Neural progenitor cell (in vitro differentiated cells): ENCODE results near the gene DERL2. TPM values are rescaled to one million over a fixed set of nuclear protein-coding genes. Genes with fewer than 3 reads are reported as not detected.
A peak's percentile ranks its signal among the peaks of the same experiment; 100 is the strongest.

Source experiments
- DNase-seq: peaks from one replicate; pipeline ENCODE4 v3.0.0-alpha.2; 2016; ENCODE audit warnings: low spot score
- H2AFZ ChIP-seq: fragments of 200-600 bp; sonication (generic); replicated peaks from 2 replicates; pipeline ENCODE4 v1.6.1; 2016; ENCODE audit warnings: antibody characterized with exemption
- H3F3A ChIP-seq: fragments of 200-600 bp; sonication (generic); 2 replicates; pipeline ENCODE4 v1.6.1; 2016; ENCODE audit warnings: antibody characterized with exemption, low read depth
- H3K27ac ChIP-seq: fragments of 200-600 bp; sonication (generic); 2 replicates; pipeline ENCODE4 v1.5.1; 2016; ENCODE audit warnings: mild to moderate bottlenecking
- H3K27me3 ChIP-seq: fragments of 200-600 bp; sonication (generic); 2 replicates; pipeline ENCODE4 v1.6.1; 2016; ENCODE audit warnings: mild to moderate bottlenecking, moderate library complexity
- H3K36me3 ChIP-seq: fragments of 200-600 bp; sonication (generic); 2 replicates; pipeline ENCODE4 v1.5.1; 2016
- H3K4me1 ChIP-seq: fragments of 200-600 bp; sonication (generic); 2 replicates; pipeline ENCODE4 v1.6.1; 2016; ENCODE audit warnings: mixed run types
- H3K4me2 ChIP-seq: fragments of 200-600 bp; sonication (generic); 2 replicates; pipeline ENCODE4 v1.6.1; 2016
- H3K4me3 ChIP-seq: fragments of 200-600 bp; sonication (generic); 2 replicates; pipeline ENCODE4 v1.5.1; 2016
- H3K79me2 ChIP-seq: fragments of 200-600 bp; sonication (generic); 2 replicates; pipeline ENCODE4 v1.6.1; 2016; ENCODE audit warnings: low read depth
- H3K9ac ChIP-seq: fragments of 200-600 bp; sonication (generic); 2 replicates; pipeline ENCODE4 v1.6.1; 2016
- H3K9me3 ChIP-seq: fragments of 200-600 bp; sonication (generic); 2 replicates; pipeline ENCODE4 v1.5.1; 2016; ENCODE audit warnings: low read depth
- H4K20me1 ChIP-seq: fragments of 200-600 bp; sonication (generic); 2 replicates; pipeline ENCODE4 v1.6.1; 2016; ENCODE audit warnings: low read depth
- H3K27ac Mint-ChIP-seq: 3 replicates; pipeline ENCODE4 v1.8.0; 2021; ENCODE audit warnings: mixed read lengths
- H3K27me3 Mint-ChIP-seq: 2 replicates; pipeline ENCODE4 v1.8.0; 2022; ENCODE audit warnings: low read depth, mild to moderate bottlenecking, inconsistent platforms, moderate library complexity, mixed read lengths; ENCODE audit not compliant: insufficient read depth
- H3K36me3 Mint-ChIP-seq: 3 replicates; pipeline ENCODE4 v1.8.0; 2021; ENCODE audit warnings: mixed read lengths
- H3K4me1 Mint-ChIP-seq: 3 replicates; pipeline ENCODE4 v1.8.0; 2021; ENCODE audit warnings: mixed read lengths
- H3K4me3 Mint-ChIP-seq: 3 replicates; pipeline ENCODE4 v1.8.0; 2021; ENCODE audit warnings: mild to moderate bottlenecking, moderate library complexity, mixed read lengths
- H3K9me3 Mint-ChIP-seq: 3 replicates; pipeline ENCODE4 v1.8.0; 2020; ENCODE audit warnings: mixed read lengths
- CTCF ChIP-seq: fragments of 200-600 bp; sonication (generic); IDR thresholded peaks from 2 replicates; pipeline ENCODE4 v1.5.1; 2017; ENCODE audit warnings: antibody characterized with exemption, mild to moderate bottlenecking
- EZH2 ChIP-seq: fragments of 200-600 bp; sonication (generic); IDR thresholded peaks from 2 replicates; pipeline ENCODE4 v1.6.1; 2017; ENCODE audit warnings: antibody characterized with exemption, mild to moderate bottlenecking, moderate library complexity
- EZH2phosphoT487 ChIP-seq: fragments of 200-600 bp; sonication (generic); IDR thresholded peaks from 2 replicates; pipeline ENCODE4 v1.6.1; 2017; ENCODE audit warnings: antibody characterized with exemption
- total RNA-seq: library from RNA; depleted of rRNA; stranded (reverse); fragments of >200 nt; gene quantifications from 2 replicates; pipeline ENCODE4 v1.2.3, GENCODE V29; 2015; ENCODE audit warnings: low replicate concordance

DERL2 gene
- total RNA-seq, 1 donor from 2014 or later, result 47.8 TPM

GRCh38 chr17:5501685-5502084 lies 15.7 kb upstream of the DERL2 start:
- Mint-ChIP-seq H3K4me1 (peaks cover 27% of the 10 kb centered on the region), H3K4me3 (peak overlapping the region; percentile 78), H3K36me3 (peaks cover 15% of the 10 kb centered on the region), H3K9me3 (peaks cover 10% of the 10 kb centered on the region), H3K27me3 (no peaks in the 10 kb centered on the region), H3K27ac (peak overlapping the region; percentile 59)
- no peaks in the 10 kb centered on the region for H4K20me1 ChIP-seq
- no peak for TF ChIP-seq EZH2
- no peak for TF ChIP-seq EZH2phosphoT487
- TF ChIP-seq CTCF, result no peak
- H3F3A ChIP-seq, result peaks cover 20% of the 10 kb centered on the region
- peaks cover 47% of the 10 kb centered on the region for H3K27me3 ChIP-seq
- peaks cover 11% of the 10 kb centered on the region for H3K4me1 ChIP-seq
- H3K4me2 ChIP-seq, result peak overlapping the region; percentile 99
- no peak overlapping the region for H3K27ac ChIP-seq
- H3K9me3 ChIP-seq, result no peaks in the 10 kb centered on the region
- no peak overlapping the region for H3K9ac ChIP-seq
- peak overlapping the region; percentile 88 for H3K4me3 ChIP-seq
- H3K36me3 ChIP-seq, result no peaks in the 10 kb centered on the region
- H3K79me2 ChIP-seq, result no peaks in the 10 kb centered on the region
- H2AFZ ChIP-seq, result peak overlapping the region; percentile 14
- no peak for DNase-seq

GRCh38 chr17:5500589-5501391 lies 14.8 kb upstream of the DERL2 start:
- Histone ChIP-seq H4K20me1 (no peaks in the 10 kb centered on the region), H3K9ac (peak overlapping the region; percentile 36), H3K4me1 (peaks cover 11% of the 10 kb centered on the region), H3K4me3 (peak overlapping the region; percentile 88), H3K79me2 (no peaks in the 10 kb centered on the region), H3K27ac (no peak overlapping the region), H2AFZ (peak overlapping the region; percentile 78), H3K9me3 (no peaks in the 10 kb centered on the region), H3K36me3 (no peaks in the 10 kb centered on the region), H3K27me3 (peaks cover 54% of the 10 kb centered on the region), H3K4me2 (peak overlapping the region; percentile 99), H3F3A (peaks cover 20% of the 10 kb centered on the region)
- H3K27ac Mint-ChIP-seq, result peak overlapping the region; percentile 24
- peaks cover 24% of the 10 kb centered on the region for H3K4me1 Mint-ChIP-seq
- H3K36me3 Mint-ChIP-seq, result peaks cover 15% of the 10 kb centered on the region
- peaks cover 10% of the 10 kb centered on the region for H3K9me3 Mint-ChIP-seq
- TF ChIP-seq EZH2phosphoT487 (no peak), CTCF (peak; percentile 3), EZH2 (no peak)
- peak overlapping the region; percentile 99 for H3K4me3 Mint-ChIP-seq
- H3K27me3 Mint-ChIP-seq, result no peaks in the 10 kb centered on the region
- DNase-seq, result peak; percentile 100

GRCh38 chr17:5500247-5500588 lies 14.2 kb upstream of the DERL2 start:
- Mint-ChIP-seq H3K27me3 (no peaks in the 10 kb centered on the region), H3K27ac (peak overlapping the region; percentile 24), H3K9me3 (peaks cover 10% of the 10 kb centered on the region), H3K4me3 (peak overlapping the region; percentile 99), H3K4me1 (peaks cover 21% of the 10 kb centered on the region), H3K36me3 (peaks cover 15% of the 10 kb centered on the region)
- peak; percentile 12 for TF ChIP-seq EZH2
- no peak for TF ChIP-seq CTCF
- Histone ChIP-seq H3K36me3 (no peaks in the 10 kb centered on the region), H3K27ac (no peak overlapping the region), H3K9ac (peak overlapping the region; percentile 36), H3F3A (peaks cover 20% of the 10 kb centered on the region), H3K4me2 (peak overlapping the region; percentile 99), H3K27me3 (peaks cover 60% of the 10 kb centered on the region), H3K4me3 (peak overlapping the region; percentile 88), H4K20me1 (no peaks in the 10 kb centered on the region), H3K4me1 (peaks cover 11% of the 10 kb centered on the region), H3K79me2 (no peaks in the 10 kb centered on the region), H2AFZ (peak overlapping the region; percentile 78), H3K9me3 (no peaks in the 10 kb centered on the region)
- no peak for DNase-seq
